IMR-90 (cell line): ENCODE results near the gene MEST. TPM values are rescaled to one million over a fixed set of nuclear protein-coding genes. Genes with fewer than 3 reads are reported as not detected.

Source experiments
- microRNA-seq, 2 experiments: library from miRNA; stranded (forward) in 1 of 2; unstranded in 1 of 2; fragments of 10-50 nt in 1 of 2; fragments of <30 nt in 1 of 2; gene quantifications in 1 of 2; microRNA quantifications in 1 of 2; one replicate each; pipeline versions ENCODE3 to v1.1.0; 2013 to 2020; ENCODE audit not compliant: insufficient read depth in 1 of 2, insufficient read length in 1 of 2, unreplicated experiment in 1 of 2
- polyA plus RNA-seq, 3 experiments: library from polyadenylated mRNA; depleted of rRNA; stranded (reverse); fragments of >200 nt; gene quantifications; 2 replicates each; pipeline ENCODE4 v1.2.3, GENCODE V29; 2012; ENCODE audit warnings: low replicate concordance in 1 of 3
- small RNA-seq, 5 experiments: library from RNA; depleted of rRNA; stranded (forward); fragments of <200 nt; gene quantifications; one replicate each; pipeline ENCODE3, GENCODE V24; 2012
- total RNA-seq: library from RNA; depleted of rRNA; stranded (reverse); fragments of >200 nt; gene quantifications from 2 replicates; pipeline ENCODE4 v1.2.3, GENCODE V29; 2012; rRNA removed

The MEST gene
- total and polyA plus RNA-seq, 2 of the 4 experiments (the other 2 are of a cell fraction) = 219 to 317 TPM

Small RNA genes within 50 kb of the gene (microRNA-seq; reads per million reads assigned to microRNA genes)
- gene MIR335 (ENCODE audit: insufficient read depth in 1 of 2, insufficient read length in 1 of 2, unreplicated experiment in 1 of 2) (0 to 6,101 reads per million in 2 experiments), gene RF02148 (ENCODE audit: insufficient read depth, insufficient read length) (not detected), gene RF02149 (ENCODE audit: insufficient read depth, insufficient read length) (not detected), gene RF02150 (ENCODE audit: insufficient read depth, insufficient read length) (not detected)

Small RNA genes within 50 kb of the gene (small RNA-seq; reads per million reads assigned to genes)
- gene MIR335 = 0 reads per million in 5 experiments
- 0 reads per million in 5 experiments for gene RF02148
- gene RF02149 = 0 reads per million in 5 experiments
- 0 reads per million in 5 experiments for gene RF02150

Other genes with a start within 250 kb of the MEST start
- gene CPA2, start 225.2 kb upstream of the MEST start, total RNA-seq = not detected in 2 replicates
- gene CPA2, start 225.2 kb upstream of the MEST start, polyA plus RNA-seq (2012; rRNA removed) = 0.05 TPM in 1 of 2 replicates, not detected in the other
- 365 and 382 TPM in 2 replicates for gene CPA4, start 198.9 kb upstream of the MEST start, total RNA-seq
- gene CPA4, start 198.9 kb upstream of the MEST start, polyA plus RNA-seq (2012; rRNA removed) = 287 and 316 TPM in 2 replicates
- gene CPA5, start 147.3 kb upstream of the MEST start, total RNA-seq = under 0.01 TPM in 1 of 2 replicates, not detected in the other
- gene CPA5, start 147.3 kb upstream of the MEST start, polyA plus RNA-seq (2012; rRNA removed) = 0.53 and 0.86 TPM in 2 replicates
- not detected in 2 replicates for gene CPA1, start 111.6 kb upstream of the MEST start, total RNA-seq
- gene CPA1, start 111.6 kb upstream of the MEST start, polyA plus RNA-seq (2012; rRNA removed) = not detected in 2 replicates
- 11.1 and 12.2 TPM in 2 replicates for gene CEP41, start 51.1 kb upstream of the MEST start, total RNA-seq
- gene CEP41, start 51.1 kb upstream of the MEST start, polyA plus RNA-seq (2012; rRNA removed) = 18.8 and 21.9 TPM in 2 replicates
- 41.7 and 50.0 TPM in 2 replicates for gene COPG2, start 176.7 kb downstream of the MEST start, total RNA-seq
- gene COPG2, start 176.7 kb downstream of the MEST start, polyA plus RNA-seq (2012; rRNA removed) = 15.3 and 18.1 TPM in 2 replicates
- not detected in 2 replicates for gene TSGA13, start 194.5 kb downstream of the MEST start, total RNA-seq
- gene TSGA13, start 194.5 kb downstream of the MEST start, polyA plus RNA-seq (2012; rRNA removed) = not detected in 2 replicates
- not detected in 2 replicates for gene KLF14, start 242.1 kb downstream of the MEST start, total RNA-seq
- 0.05 and 0.07 TPM in 2 replicates for gene KLF14, start 242.1 kb downstream of the MEST start, polyA plus RNA-seq (2012; rRNA removed)